GM19397 (cell line): ENCODE measurements around the gene SPR.
A peak's percentile ranks its signal among the peaks of the same experiment; 100 is the strongest.

Experiments used
- ATAC-seq: cut with Tn5 transposase; IDR thresholded peaks from one replicate; pipeline ENCODE4 v1.9.1; 2021; ENCODE audit warnings: mild to moderate bottlenecking, moderate library complexity; ENCODE audit not compliant: unreplicated experiment

The SPR gene

DNA sequence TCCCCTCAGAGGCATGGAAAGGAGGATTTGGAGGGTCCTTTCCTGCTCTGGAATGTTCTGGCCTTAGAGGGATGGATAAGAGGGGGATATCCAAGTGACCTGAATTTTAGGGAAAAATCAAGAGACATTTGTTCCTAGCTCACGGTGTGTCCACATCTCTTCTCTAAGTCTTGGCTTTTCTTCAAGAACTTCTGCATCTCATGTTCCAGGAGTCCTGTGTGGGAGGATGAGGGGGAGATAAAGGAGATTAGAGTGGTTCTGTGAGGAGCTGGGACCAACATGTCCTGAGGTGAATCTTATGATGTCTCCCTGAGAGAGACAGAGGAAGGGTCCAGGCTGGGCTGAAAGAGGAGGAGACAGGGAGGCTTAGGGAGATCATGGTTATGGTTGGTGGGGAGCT is 41.8 kb downstream of the SPR start:
- no peak for ATAC-seq

- no peak for ATAC-seq
These were observed 44.2 kb downstream of the SPR start for GRCh38 chr2:72931280-72931910.

- ATAC-seq, result no peak
These were observed 45.0 kb downstream of the SPR start for GRCh38 chr2:72932045-72932740.

GRCh38 chr2:72932805-72933204 is 45.6 kb downstream of the SPR start:
- no peak for ATAC-seq

GRCh38 chr2:72933207-72933606 is 46.0 kb downstream of the SPR start:
- no peak for ATAC-seq

GRCh38 chr2:72933646-72934151 is 46.5 kb downstream of the SPR start:
- no peak for ATAC-seq

DNA sequence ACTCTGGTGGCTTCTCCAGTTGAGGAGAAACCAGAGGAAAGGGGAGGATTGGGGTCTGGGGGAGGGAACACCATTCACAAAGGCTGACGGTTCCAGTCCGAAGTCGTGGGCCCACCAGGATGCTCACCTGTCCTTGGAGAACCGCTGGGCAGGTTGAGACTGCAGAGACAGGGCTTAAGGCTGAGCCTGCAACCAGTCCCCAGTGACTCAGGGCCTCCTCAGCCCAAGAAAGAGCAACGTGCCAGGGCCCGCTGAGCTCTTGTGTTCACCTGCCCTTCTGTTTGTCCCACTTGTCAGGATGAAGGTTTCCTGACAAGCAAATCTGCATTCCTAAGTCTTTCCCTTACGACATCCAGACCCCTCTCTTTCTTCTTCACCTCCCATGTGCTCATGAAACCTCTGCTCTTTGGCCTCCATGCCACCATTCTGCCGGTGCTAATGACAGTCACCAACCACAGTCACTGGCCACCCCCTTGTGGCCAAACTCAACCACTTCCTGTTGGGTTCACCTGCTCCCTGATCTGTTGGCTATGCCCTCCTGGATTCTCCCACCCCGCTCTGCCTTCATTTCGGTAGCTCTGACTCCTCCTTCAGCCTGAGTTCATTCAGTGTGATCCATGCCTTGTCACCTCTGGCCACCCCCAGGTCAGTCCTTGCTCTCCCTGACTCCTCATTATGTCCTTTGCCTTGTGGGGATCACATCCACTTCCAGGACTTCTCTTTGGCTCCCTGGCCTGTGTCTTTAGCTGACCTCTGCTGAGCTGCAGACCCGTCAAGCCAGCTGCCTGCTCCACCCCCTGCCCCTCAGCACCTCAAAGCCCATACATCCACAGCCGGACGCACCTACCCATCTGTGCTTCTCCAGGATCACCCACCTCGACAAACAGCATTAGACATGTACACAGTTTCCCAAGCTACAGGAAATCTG is 47.7 kb downstream of the SPR start:
- ATAC-seq, result peak; percentile 66

DNA sequence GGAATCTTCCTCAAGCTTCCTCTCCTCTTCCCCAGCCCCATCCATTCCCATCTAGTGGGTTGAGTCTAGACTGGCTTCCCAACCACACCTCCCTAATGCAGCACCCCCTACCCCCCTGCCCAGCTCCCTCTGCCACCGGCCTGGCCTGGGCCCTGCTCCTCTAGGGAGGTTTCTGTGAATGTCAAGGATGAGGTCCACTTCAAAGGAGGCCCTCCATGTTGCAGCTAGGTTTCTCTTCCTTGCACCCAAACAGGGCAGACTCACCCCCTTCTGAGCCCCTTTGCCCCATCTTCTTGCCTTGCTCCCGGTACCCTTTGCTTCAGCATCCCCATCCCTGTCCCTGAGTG is 48.4 kb downstream of the SPR start:
- no peak for ATAC-seq

- ATAC-seq, result no peak
These were observed 49.6 kb downstream of the SPR start for GRCh38 chr2:72936660-72937355.

DNA sequence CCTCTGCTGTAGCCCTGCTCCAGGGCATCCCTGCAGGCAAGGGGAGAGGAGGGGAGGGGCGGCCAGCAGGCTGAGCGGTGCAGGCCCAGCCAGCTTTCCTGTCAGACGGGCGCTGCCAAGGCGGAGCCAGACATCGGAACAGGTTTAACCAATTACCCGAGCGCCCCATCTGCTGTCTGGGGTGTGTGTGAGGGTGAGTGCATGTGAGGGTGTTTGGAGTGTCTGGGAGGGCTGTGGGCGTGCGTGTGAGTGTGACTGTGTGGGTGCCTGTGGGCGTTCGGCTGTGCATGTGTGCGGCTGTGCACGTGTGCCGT is 50.1 kb downstream of the SPR start:
- no peak for ATAC-seq

DNA sequence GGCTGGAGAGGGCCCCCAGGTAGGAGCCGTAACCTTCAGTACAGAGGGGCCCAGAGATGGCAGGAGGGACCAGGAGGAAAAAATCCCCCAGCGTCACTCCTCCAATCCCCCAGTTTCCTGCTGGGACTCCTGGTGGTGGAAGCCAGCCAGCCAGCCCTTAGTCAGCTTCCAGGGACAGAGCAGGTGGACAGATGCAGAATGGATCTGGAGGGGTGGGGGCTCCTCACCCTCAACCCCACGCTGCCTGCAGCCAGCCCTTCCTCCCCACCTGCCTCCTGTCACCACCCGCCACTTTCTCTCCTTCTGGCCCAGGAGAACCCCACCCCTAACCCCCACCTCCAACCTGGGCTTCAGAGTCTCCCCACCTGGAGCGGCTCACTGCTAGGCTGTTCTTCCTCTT is 51.2 kb downstream of the SPR start:
- no peak for ATAC-seq

- ATAC-seq, result no peak
These were observed 53.2 kb downstream of the SPR start for GRCh38 chr2:72940361-72940760.

DNA sequence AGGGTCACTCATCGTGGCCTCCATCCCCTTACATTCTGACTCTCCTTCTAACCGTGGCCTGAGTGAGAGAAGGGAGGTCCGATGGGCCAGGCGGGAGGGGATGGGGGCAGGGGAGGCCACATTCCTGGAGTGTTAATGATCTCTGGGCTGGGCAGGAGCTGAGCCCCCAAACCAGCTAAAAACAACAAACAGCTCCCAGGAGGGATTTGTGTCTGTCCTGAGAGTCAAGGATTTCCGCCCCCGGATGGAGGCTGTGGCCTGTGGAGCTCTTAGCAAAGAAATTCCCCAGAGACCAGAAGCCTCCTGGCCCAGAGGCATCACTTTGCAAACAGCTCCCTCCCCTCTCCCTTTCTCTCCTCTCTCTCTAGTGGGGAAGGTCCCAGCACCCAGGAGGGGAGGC is 53.6 kb downstream of the SPR start:
- ATAC-seq, result no peak
